ENCODE data around the gene RNASE11.
"Not testable (repeated sequence)": the region's sequence is repeated elsewhere in the genome, so short reads cannot be mapped to it uniquely, and the experiment has no call there.

RNASE11 gene

DNA sequence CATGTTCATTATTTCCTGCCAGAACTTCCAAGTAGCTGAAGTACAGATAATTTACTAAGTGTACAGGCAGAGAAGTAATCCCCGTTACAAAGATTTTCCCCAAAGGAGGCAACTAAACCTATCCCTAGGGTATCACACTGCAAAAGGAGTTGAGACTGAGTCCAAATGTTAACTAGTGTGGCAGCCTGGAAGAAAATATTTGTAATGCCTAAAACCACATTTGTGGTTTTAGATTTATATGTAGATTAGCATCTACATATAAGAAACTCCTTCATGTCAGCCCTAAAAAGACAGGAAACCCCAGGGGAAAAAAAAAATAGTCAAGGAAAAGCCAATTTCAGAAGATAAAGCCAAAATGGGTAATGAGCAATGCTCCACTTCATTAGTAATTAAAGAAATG is 4.8 kb upstream of the RNASE11 start:
- DNase-seq (ENCODE audit: low spot score): no peak
- Histone ChIP-seq H3K27ac (no peak overlapping the region), H3K4me3 (no peak overlapping the region)
- no peak for TF ChIP-seq CTCF (IDR thresholded peaks at IDR 0.05)

DNA sequence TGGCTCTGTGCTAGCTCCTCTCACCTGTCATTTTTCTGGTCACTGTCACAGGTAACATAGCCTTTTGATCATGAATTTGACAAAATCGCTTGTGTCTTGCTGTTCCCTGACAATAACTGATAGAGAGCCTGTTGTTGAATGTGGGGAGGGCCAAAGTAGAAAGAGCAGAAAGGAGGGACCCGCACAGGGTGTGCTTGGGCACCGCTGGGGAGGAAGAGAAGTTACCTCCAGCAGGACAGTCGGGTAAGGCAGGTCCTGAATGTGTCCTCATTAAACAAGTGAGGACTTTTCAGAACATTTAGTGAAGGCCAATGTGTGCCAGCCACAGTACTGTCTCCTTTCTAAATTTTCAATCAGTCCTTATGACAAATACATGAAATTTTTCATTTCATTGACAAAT is 3.4 kb upstream of the RNASE11 start, which contains the start of gene RNASE12:
TSS of gene RNASE12 (minus strand) at position 142 of the 400 bp plus-strand sequence. CDS start 653 bp downstream, outside the sequence.
- no peak for TF ChIP-seq CTCF (IDR thresholded peaks at IDR 0.05)
- no peak within 1 kb of the TSS for H3K27ac ChIP-seq
- no peak within 1 kb of the TSS for H3K4me3 ChIP-seq
- no peak for DNase-seq (ENCODE audit: low spot score)

GRCh38 chr14:20583908-20584307 is 3.9 kb downstream of the RNASE11 start:
- DNase-seq (ENCODE audit: low spot score): no peak
- Histone ChIP-seq H3K27ac (no peak overlapping the region), H3K4me3 (no peak overlapping the region)
- no peak for TF ChIP-seq CTCF (IDR thresholded peaks at IDR 0.05)

DNA sequence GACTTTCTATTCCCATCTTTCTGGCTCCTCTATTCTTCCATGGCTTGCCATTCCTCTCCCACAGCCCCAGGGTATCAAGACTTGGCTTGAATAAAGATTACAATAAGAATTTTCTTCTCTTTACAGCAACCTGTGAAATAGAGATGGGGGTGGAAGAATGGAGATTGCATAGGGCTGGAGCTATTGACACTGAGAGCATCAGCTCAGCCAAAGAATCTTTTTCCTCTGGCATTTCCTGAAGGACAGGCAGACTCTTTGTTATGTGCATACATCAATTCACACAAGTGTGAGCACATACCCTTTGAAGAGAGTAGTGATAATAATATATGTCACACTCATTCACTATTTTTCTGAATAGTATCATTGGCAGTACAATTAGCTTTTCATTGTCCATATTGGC is 4.7 kb downstream of the RNASE11 start:
- no peak for TF ChIP-seq CTCF (IDR thresholded peaks at IDR 0.05)

GRCh38 chr14:20580242-20580641 is 7.6 kb downstream of the RNASE11 start:
- H3K27ac ChIP-seq: no peak overlapping the region
- no peak overlapping the region for H3K4me3 ChIP-seq
- no peak for DNase-seq (ENCODE audit: low spot score)
- TF ChIP-seq CTCF (IDR thresholded peaks at IDR 0.05): no peak

More for the DNA sequence above, 4.7 kb downstream of the RNASE11 start:
- H3K4me3 ChIP-seq: no peak overlapping the region
- no peak for DNase-seq (ENCODE audit: low spot score)
- no peak overlapping the region for H3K27ac ChIP-seq

DNA sequence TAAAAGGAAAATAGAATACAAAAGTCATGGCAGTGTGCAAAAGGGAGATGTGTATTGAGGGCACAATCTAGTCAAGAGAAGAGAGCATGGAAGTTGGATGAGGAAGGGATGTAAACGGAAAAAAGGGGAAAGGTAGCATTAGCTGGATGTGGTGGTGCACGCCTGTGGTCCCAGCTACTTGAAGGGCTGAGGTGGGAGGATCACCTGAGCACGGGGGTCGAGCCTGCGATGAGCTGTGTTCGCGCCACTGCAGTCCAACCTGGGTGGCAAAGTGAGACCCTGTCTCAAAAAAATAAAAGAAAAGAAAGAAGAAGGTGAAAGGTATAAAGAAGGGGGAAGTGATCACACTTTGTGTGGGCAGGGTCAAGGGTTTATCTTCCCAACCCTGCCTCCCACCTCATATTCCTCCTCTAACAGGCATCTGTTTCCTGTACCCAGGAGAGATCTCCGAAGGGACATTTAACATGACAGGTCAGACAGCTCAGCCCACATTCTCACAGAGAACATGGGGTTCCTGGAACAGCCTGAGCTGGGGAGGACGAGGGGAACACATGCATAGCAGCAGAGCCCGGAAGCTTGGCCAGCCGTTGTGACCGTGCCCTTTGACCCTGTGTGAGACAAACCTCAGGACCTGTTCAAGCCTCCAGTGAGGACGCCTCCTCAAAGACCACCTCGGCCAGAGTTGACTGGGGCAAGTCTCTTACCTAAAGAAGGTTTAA is 8.9 kb downstream of the RNASE11 start:
- no peak overlapping the region for H3K4me3 ChIP-seq
- no peak overlapping the region for H3K27ac ChIP-seq
- no peak for TF ChIP-seq CTCF (IDR thresholded peaks at IDR 0.05)
- no peak for DNase-seq (ENCODE audit: low spot score)

- DNase-seq (ENCODE audit: low spot score): no peak
- H3K4me3 ChIP-seq: no peak overlapping the region
- TF ChIP-seq CTCF (IDR thresholded peaks at IDR 0.05): no peak
- no peak overlapping the region for H3K27ac ChIP-seq
Observed at GRCh38 chr14:20578325-20578724, 9.5 kb downstream of the RNASE11 start.

- not testable (repeated sequence) for H3K27ac ChIP-seq; DNase-seq (ENCODE audit: low spot score); H3K4me3 ChIP-seq
Observed at GRCh38 chr14:20572382-20572990, 15.3 kb downstream of the RNASE11 start.

DNA sequence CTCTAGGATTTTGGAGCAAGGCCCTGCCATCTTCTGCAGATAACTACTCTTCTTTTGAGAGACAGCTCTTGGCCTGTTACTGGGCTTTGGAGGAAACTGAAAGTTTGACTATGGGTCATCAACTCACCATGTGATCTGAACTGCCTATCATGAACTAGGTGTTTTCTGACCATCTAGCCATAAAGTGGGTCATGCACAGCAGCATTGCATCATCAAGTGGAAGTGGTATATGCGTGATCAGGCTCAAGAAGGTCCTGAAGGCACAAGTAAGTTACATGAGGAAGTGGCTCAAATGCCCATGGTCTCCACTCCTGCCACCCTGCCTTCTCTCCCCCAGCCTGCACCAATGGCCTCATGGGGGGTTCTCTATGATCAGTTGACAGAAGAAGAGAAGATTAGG is 17.1 kb downstream of the RNASE11 start:
- H3K27ac ChIP-seq; DNase-seq (ENCODE audit: low spot score); H3K4me3 ChIP-seq: not testable (repeated sequence)

- not testable (repeated sequence) for H3K4me3 ChIP-seq; H3K27ac ChIP-seq; DNase-seq (ENCODE audit: low spot score)
Observed at GRCh38 chr14:20569865-20570264, 17.9 kb downstream of the RNASE11 start.
